ENCODE results near the gene EIF3L. TPM values are rescaled to one million over a fixed set of nuclear protein-coding genes. Genes with fewer than 3 reads are reported as not detected.

Gene EIF3L
- polyA plus RNA-seq, 1 of the 3 experiments (the other 2 are of a cell fraction), result 478 TPM

DNA sequence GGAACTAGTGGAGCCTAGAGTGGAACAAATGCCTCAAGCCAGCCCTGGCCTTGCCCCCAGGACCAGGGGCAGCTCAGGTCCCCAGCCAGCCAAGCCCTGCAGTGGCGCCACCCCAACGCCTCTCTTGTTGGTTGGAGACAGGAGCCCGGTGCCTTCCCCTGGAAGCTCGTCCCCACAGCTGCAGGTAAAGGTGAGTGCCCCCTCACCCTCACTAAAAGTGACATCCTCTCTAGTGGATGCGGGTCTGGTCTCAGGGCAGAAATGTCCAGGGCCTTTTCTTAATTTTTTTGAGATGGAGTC, 78.4 kb downstream of the EIF3L start:
- H3K79me2 ChIP-seq (ENCODE audit: insufficient read depth), result no peaks in the 10 kb centered on the region; the same call in 1 of the 2 replicates
- no peaks in the 10 kb centered on the region for H3K27me3 ChIP-seq (ENCODE audit: insufficient read depth)
- H3K9me2 ChIP-seq, result no peaks in the 10 kb centered on the region
- TF ChIP-seq JUND (IDR thresholded peaks at IDR 0.05) (no peak), EZH2phosphoT487 (IDR thresholded peaks at IDR 0.05; ENCODE audit: borderline replicate concordance, low read depth) (no peak), EP300 (IDR thresholded peaks at IDR 0.05; ENCODE audit: borderline replicate concordance in 1 of 2, low read depth in 1 of 2, low read length in 1 of 2) (no peak), FOSL2 (IDR thresholded peaks at IDR 0.05; ENCODE audit: borderline replicate concordance, low read depth) (no peak)
- TF ChIP-seq, protein P1, sequence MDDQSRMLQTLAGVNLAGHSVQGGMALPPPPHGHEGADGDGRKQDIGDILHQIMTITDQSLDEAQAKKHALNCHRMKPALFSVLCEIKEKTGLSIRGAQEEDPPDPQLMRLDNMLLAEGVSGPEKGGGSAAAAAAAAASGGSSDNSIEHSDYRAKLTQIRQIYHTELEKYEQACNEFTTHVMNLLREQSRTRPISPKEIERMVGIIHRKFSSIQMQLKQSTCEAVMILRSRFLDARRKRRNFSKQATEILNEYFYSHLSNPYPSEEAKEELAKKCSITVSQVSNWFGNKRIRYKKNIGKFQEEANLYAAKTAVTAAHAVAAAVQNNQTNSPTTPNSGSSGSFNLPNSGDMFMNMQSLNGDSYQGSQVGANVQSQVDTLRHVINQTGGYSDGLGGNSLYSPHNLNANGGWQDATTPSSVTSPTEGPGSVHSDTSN (IDR thresholded peaks at IDR 0.05), result no peak
- TF ChIP-seq, protein P2, sequence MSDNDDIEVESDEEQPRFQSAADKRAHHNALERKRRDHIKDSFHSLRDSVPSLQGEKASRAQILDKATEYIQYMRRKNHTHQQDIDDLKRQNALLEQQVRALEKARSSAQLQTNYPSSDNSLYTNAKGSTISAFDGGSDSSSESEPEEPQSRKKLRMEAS (IDR thresholded peaks at IDR 0.05; ENCODE audit: low read depth), result no peak
- no peak overlapping the region for H3K9ac ChIP-seq
- no peaks in the 10 kb centered on the region for H3K4me1 ChIP-seq (ENCODE audit: control insufficient read depth in 1 of 2, insufficient read depth in 2 of 2, low read depth in 1 of 2, low read length in 1 of 2)
- H2AFZ ChIP-seq (ENCODE audit: low read depth), result no peak overlapping the region
- no peak overlapping the region for H3K27ac ChIP-seq (ENCODE audit: low read depth in 2 of 2, low read length in 1 of 2)
- H4K20me1 ChIP-seq (ENCODE audit: insufficient read depth), result peaks cover 8% of the 10 kb centered on the region; the same call in 1 of the 2 replicates
- peaks cover 5% of the 10 kb centered on the region for H3F3A ChIP-seq (replicated peaks; ENCODE audit: insufficient read depth)
- no peak overlapping the region for H3K4me3 ChIP-seq (ENCODE audit: low read depth in 2 of 2, low read length in 1 of 2)
- H3K9me3 ChIP-seq, result no peaks in the 10 kb centered on the region
- peaks cover 23 to 43% of the 10 kb centered on the region in 2 experiments for H3K36me3 ChIP-seq (replicated peaks in 1 of 2; ENCODE audit: control insufficient read depth in 1 of 2, insufficient read depth in 2 of 2, low read length in 1 of 2)
- no peak overlapping the region for H3K4me2 ChIP-seq
- DNase-seq, result peak; percentile 16
- 100% methylated on average over 1 of the region's 5 CpGs for WGBS (ENCODE audit: low lambda C conversion rate)
- ChIA-PET POLR2A (no interaction called here), CTCF (interaction anchor here (1.2 kb wide), 1 partner anchor 38 kb away, joined by 3 read pairs; no protein-coding TSS in a partner anchor)

DNA sequence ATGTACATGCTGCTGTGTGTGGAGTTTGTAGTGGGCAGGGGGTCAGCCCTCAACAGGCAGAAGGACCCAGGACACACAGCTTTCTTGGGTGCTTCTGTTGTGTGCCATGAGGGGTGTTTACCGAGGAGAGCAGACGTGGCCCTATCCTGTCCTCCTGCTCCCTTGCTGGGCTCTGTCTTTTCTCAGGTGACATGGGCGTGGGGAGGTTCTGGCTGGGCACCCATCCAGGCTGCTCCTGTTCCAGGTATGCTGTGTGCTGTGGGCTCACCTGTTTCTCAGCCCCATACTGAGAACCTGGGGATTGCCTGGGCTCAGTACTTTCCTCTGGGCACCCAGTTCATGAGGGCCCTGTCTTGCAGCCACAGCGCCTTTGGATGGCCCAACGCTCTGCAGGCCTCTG, 80.2 kb downstream of the EIF3L start:
- no peaks in the 10 kb centered on the region for H3K27me3 ChIP-seq (ENCODE audit: insufficient read depth)
- H3K27ac ChIP-seq (ENCODE audit: low read depth in 2 of 2, low read length in 1 of 2), result no peak overlapping the region
- H3K36me3 ChIP-seq (replicated peaks in 1 of 2; ENCODE audit: control insufficient read depth in 1 of 2, insufficient read depth in 2 of 2, low read length in 1 of 2), result peaks cover 15 to 42% of the 10 kb centered on the region in 2 experiments
- TF ChIP-seq POLR2AphosphoS5 (IDR thresholded peaks at IDR 0.05; ENCODE audit: low read depth, low read length), result no peak
- TF ChIP-seq EP300 (IDR thresholded peaks at IDR 0.05; ENCODE audit: borderline replicate concordance in 1 of 2, low read depth in 1 of 2, low read length in 1 of 2), result no peak
- TF ChIP-seq MEF2A (IDR thresholded peaks at IDR 0.05; ENCODE audit: borderline replicate concordance, low read depth), result no peak
- TF ChIP-seq NFIC (IDR thresholded peaks at IDR 0.05; ENCODE audit: borderline replicate concordance), result no peak
- TF ChIP-seq, protein P2 (IDR thresholded peaks at IDR 0.05; ENCODE audit: low read depth), result no peak
- TF ChIP-seq TEAD4 (IDR thresholded peaks at IDR 0.05; ENCODE audit: borderline replicate concordance, insufficient read depth), result no peak
- TF ChIP-seq TCF12 (IDR thresholded peaks at IDR 0.05), result no peak
- no peak for TF ChIP-seq CHD2 (IDR thresholded peaks at IDR 0.05; ENCODE audit: low read length, partially characterized antibody)
- no peak for TF ChIP-seq FOXJ3 (CRISPR knock-in tag; IDR thresholded peaks at IDR 0.05)
- 83% methylated on average over 1 of the region's 5 CpGs for WGBS (ENCODE audit: low lambda C conversion rate)
- no peak for DNase-seq
- peaks cover 8% of the 10 kb centered on the region; the same call in 1 of the 2 replicates for H4K20me1 ChIP-seq (ENCODE audit: insufficient read depth)
- H3K4me2 ChIP-seq, result no peak overlapping the region
- CTCF ChIA-PET, result interaction anchor here (1.7 kb wide), 1 partner anchor 21 kb away, joined by 3 read pairs; no protein-coding TSS in a partner anchor
- no peaks in the 10 kb centered on the region for H3K9me2 ChIP-seq
- no peaks in the 10 kb centered on the region; the same call in 1 of the 2 replicates for H3K79me2 ChIP-seq (ENCODE audit: insufficient read depth)
- H3K4me3 ChIP-seq (ENCODE audit: low read depth in 2 of 2, low read length in 1 of 2), result no peak overlapping the region
- peaks cover 14% of the 10 kb centered on the region for H3F3A ChIP-seq (replicated peaks; ENCODE audit: insufficient read depth)
- H3K4me1 ChIP-seq (ENCODE audit: control insufficient read depth in 1 of 2, insufficient read depth in 2 of 2, low read depth in 1 of 2, low read length in 1 of 2), result peaks cover 6 to 7% of the 10 kb centered on the region in 2 experiments; a peak in 3 of 4 replicates
- H3K9me3 ChIP-seq, result no peaks in the 10 kb centered on the region
- POLR2A ChIA-PET, result no interaction called here
- H2AFZ ChIP-seq (ENCODE audit: low read depth), result no peak overlapping the region
- H3K9ac ChIP-seq, result no peak overlapping the region

All from SK-N-SH (cell line).